ENCODE results near the gene LEAP2. TPM values are rescaled to one million over a fixed set of nuclear protein-coding genes. Genes with fewer than 3 reads are reported as not detected.

LEAP2 gene
- total RNA-seq, 2 donors from 2014 or later, result 0.32 to 1.4 TPM

GRCh38 chr5:132830436-132831094 lies 42.9 kb upstream of the LEAP2 start, which contains the start of gene SHROOM1:
Gene SHROOM1, minus strand, starts transcription at chr5:132830647. Its CDS starts 4,507 bp downstream, at chr5:132826140.
- WGBS, result 6% methylated on average over 40 of the region's 78 CpGs
- Histone ChIP-seq H3K4me1 (replicated peaks) (peaks cover 12% of the 10 kb centered on the region), H3K9me3 (no peaks in the 10 kb centered on the region), H3K4me3 (peak within 1 kb of the TSS; percentile 55 to 74), H3K27me3 (replicated peaks; ENCODE audit: insufficient read depth) (no peaks in the 10 kb centered on the region), H3K27ac (peak within 1 kb of the TSS; percentile 90 to 95), H3K36me3 (no peaks in the 10 kb centered on the region)
- intact Hi-C loops (cut with DNase I), result loop anchor here (2.0 to 5.0 kb wide), 2 partner anchors 37 to 52 kb away; partner anchors contain the start of genes GDF9 and UQCRQ
- TF ChIP-seq CTCF (IDR thresholded peaks at IDR 0.05), result no peak
- TF ChIP-seq POLR2A (IDR thresholded peaks at IDR 0.05), result peak; percentile 77
- no peak for TF ChIP-seq POLR2AphosphoS5 (IDR thresholded peaks at IDR 0.05)
- DNase-seq (ENCODE audit: low spot score), result peak; percentile 54

- intact Hi-C loops (cut with DNase I), result loop anchor here (2.0 to 5.0 kb wide), 2 partner anchors 36 to 52 kb away; partner anchors contain the start of genes GDF9 and UQCRQ
- TF ChIP-seq POLR2A (IDR thresholded peaks at IDR 0.05), result no peak
- no peak for TF ChIP-seq CTCF (IDR thresholded peaks at IDR 0.05)
- no peak for TF ChIP-seq POLR2AphosphoS5 (IDR thresholded peaks at IDR 0.05)
- Histone ChIP-seq H3K36me3 (no peaks in the 10 kb centered on the region), H3K4me3 (peak overlapping the region; percentile 55 to 74), H3K27me3 (replicated peaks; ENCODE audit: insufficient read depth) (no peaks in the 10 kb centered on the region), H3K27ac (peak overlapping the region; percentile 90 to 95), H3K4me1 (replicated peaks) (peaks cover 12% of the 10 kb centered on the region), H3K9me3 (no peaks in the 10 kb centered on the region)
- 82% methylated on average over 15 of the region's 15 CpGs for WGBS
- no peak for DNase-seq (ENCODE audit: low spot score)
Measured at GRCh38 chr5:132831095-132831860, 42.2 kb upstream of the LEAP2 start.

GRCh38 chr5:132832612-132833011 lies 40.9 kb upstream of the LEAP2 start:
- Histone ChIP-seq H3K27ac (no peak overlapping the region), H3K36me3 (no peaks in the 10 kb centered on the region), H3K9me3 (no peaks in the 10 kb centered on the region), H3K4me3 (no peak overlapping the region), H3K4me1 (replicated peaks) (peaks cover 8% of the 10 kb centered on the region), H3K27me3 (replicated peaks; ENCODE audit: insufficient read depth) (no peaks in the 10 kb centered on the region)
- no peak for DNase-seq (ENCODE audit: low spot score)
- TF ChIP-seq POLR2A (IDR thresholded peaks at IDR 0.05), result no peak
- TF ChIP-seq CTCF (IDR thresholded peaks at IDR 0.05), result no peak
- TF ChIP-seq POLR2AphosphoS5 (IDR thresholded peaks at IDR 0.05), result no peak
- intact Hi-C loops (cut with DNase I), result loop anchor here (5.0 kb wide), 1 partner anchor 35 kb away; the partner anchor contains the start of genes GDF9 and UQCRQ
- WGBS, result 91% methylated on average over 5 of the region's 5 CpGs

GRCh38 chr5:132834057-132834456 lies 39.4 kb upstream of the LEAP2 start:
- no peaks in the 10 kb centered on the region for H3K9me3 ChIP-seq
- no peak overlapping the region for H3K27ac ChIP-seq
- WGBS, result 98% methylated on average over 3 of the region's 3 CpGs
- no peaks in the 10 kb centered on the region for H3K36me3 ChIP-seq
- DNase-seq (ENCODE audit: low spot score), result no peak
- intact Hi-C loops (cut with DNase I), result loop anchor here (5.0 kb wide), 1 partner anchor 33 kb away; the partner anchor contains the start of genes GDF9 and UQCRQ
- peaks cover 9% of the 10 kb centered on the region for H3K4me1 ChIP-seq (replicated peaks)
- H3K27me3 ChIP-seq (replicated peaks; ENCODE audit: insufficient read depth), result no peaks in the 10 kb centered on the region
- TF ChIP-seq POLR2AphosphoS5 (IDR thresholded peaks at IDR 0.05), result no peak
- TF ChIP-seq CTCF (IDR thresholded peaks at IDR 0.05), result no peak
- no peak for TF ChIP-seq POLR2A (IDR thresholded peaks at IDR 0.05)
- no peak overlapping the region for H3K4me3 ChIP-seq

Measured in prostate gland (tissue), 2 donors.